H1 (cell line): ENCODE results near the gene RUFY1.

Experiments
- EGR1 ChIP-seq: IDR thresholded peaks from 2 replicates; pipeline ENCODE4 v1.6.1; 2011; ENCODE audit warnings: low read depth, low read length, borderline replicate concordance
- MAX ChIP-seq: IDR thresholded peaks from 2 replicates; pipeline ENCODE4 v1.6.1; 2012; ENCODE audit warnings: inconsistent platforms
- NRF1 ChIP-seq: IDR thresholded peaks from 2 replicates; pipeline ENCODE4 v1.6.1; 2011; ENCODE audit warnings: mild to moderate bottlenecking, low read depth, low read length, improper control_type of control experiment
- POLR2AphosphoS5 ChIP-seq: IDR thresholded peaks from 2 replicates; pipeline ENCODE4 v1.6.1; 2011; ENCODE audit warnings: low read depth, low read length
- RAD21 ChIP-seq, 2 experiments: IDR thresholded peaks in 1 of 2; conservative IDR thresholded peaks in 1 of 2; 2 replicates each; pipeline ENCODE4 v1.6.1; 2011; ENCODE audit warnings: low read depth in 2 of 2, low read length in 2 of 2, improper control_type of control experiment in 1 of 2, inconsistent platforms in 1 of 2, mild to moderate bottlenecking in 1 of 2, moderate library complexity in 1 of 2
- SIN3A ChIP-seq, 2 experiments: IDR thresholded peaks in 1 of 2; conservative IDR thresholded peaks in 1 of 2; 2 replicates each; pipeline ENCODE4 v1.6.1; 2011 to 2012; ENCODE audit warnings: low read length in 2 of 2, improper control_type of control experiment in 1 of 2, low read depth in 1 of 2, mild to moderate bottlenecking in 1 of 2
- TAF1 ChIP-seq: IDR thresholded peaks from 2 replicates; pipeline ENCODE4 v1.6.1; 2011; ENCODE audit warnings: mild to moderate bottlenecking, low read depth, low read length
- TBP ChIP-seq: IDR thresholded peaks from 2 replicates; pipeline ENCODE4 v1.6.1; 2011; ENCODE audit warnings: low read depth, low read length, improper control_type of control experiment
- TF ChIP-seq, protein P1 (sequence below), 3 experiments: IDR thresholded peaks; 1 replicate in 2 of 3; 2 replicates in 1 of 3; pipeline versions ENCODE4 v1.5.1 to v1.6.1; 2011; ENCODE audit warnings: low read length in 3 of 3, mild to moderate bottlenecking in 3 of 3, inconsistent platforms in 2 of 3, low read depth in 1 of 3, moderate library complexity in 1 of 3; ENCODE audit not compliant: insufficient read depth in 1 of 3; ENCODE audit errors: control extremely low read depth in 1 of 3

GRCh38 chr5:179572386-179572785, 22.0 kb downstream of the RUFY1 start:
- TF ChIP-seq TBP (no peak), NRF1 (no peak), POLR2AphosphoS5 (no peak), RAD21 (IDR thresholded peaks at IDR 0.05 in 1 of 2, conservative IDR thresholded peaks at IDR 0.05 in 1 of 2; ENCODE audit: low read depth in 2 of 2, low read length in 2 of 2) (no peak), MAX (no peak), EGR1 (no peak), SIN3A (conservative IDR thresholded peaks at IDR 0.05 in 1 of 2, IDR thresholded peaks at IDR 0.05 in 1 of 2; ENCODE audit: low read depth in 1 of 2, low read length in 2 of 2) (no peak), TAF1 (no peak)
- TF ChIP-seq, protein P1, sequence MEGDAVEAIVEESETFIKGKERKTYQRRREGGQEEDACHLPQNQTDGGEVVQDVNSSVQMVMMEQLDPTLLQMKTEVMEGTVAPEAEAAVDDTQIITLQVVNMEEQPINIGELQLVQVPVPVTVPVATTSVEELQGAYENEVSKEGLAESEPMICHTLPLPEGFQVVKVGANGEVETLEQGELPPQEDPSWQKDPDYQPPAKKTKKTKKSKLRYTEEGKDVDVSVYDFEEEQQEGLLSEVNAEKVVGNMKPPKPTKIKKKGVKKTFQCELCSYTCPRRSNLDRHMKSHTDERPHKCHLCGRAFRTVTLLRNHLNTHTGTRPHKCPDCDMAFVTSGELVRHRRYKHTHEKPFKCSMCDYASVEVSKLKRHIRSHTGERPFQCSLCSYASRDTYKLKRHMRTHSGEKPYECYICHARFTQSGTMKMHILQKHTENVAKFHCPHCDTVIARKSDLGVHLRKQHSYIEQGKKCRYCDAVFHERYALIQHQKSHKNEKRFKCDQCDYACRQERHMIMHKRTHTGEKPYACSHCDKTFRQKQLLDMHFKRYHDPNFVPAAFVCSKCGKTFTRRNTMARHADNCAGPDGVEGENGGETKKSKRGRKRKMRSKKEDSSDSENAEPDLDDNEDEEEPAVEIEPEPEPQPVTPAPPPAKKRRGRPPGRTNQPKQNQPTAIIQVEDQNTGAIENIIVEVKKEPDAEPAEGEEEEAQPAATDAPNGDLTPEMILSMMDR (IDR thresholded peaks at IDR 0.05; ENCODE audit: control extremely low read depth in 1 of 3, insufficient read depth in 1 of 3, low read depth in 1 of 3, low read length in 3 of 3): no peak
